ENCODE results near the gene SLC25A20. TPM values are rescaled to one million over a fixed set of nuclear protein-coding genes. Genes with fewer than 3 reads are reported as not detected.
"Not testable (repeated sequence)": the region's sequence is repeated elsewhere in the genome, so short reads cannot be mapped to it uniquely, and the experiment has no call there.

SLC25A20 gene
- total RNA-seq, 1 donor from 2014 or later = 14.8 TPM

- DNase-seq = no peak
Measured at GRCh38 chr3:48845170-48845569, 53.5 kb downstream of the SLC25A20 start.

- no peak for DNase-seq
Measured at GRCh38 chr3:48837163-48837562, 61.5 kb downstream of the SLC25A20 start.

GRCh38 chr3:48835650-48836366 lies 62.9 kb downstream of the SLC25A20 start:
- no peak for DNase-seq

GRCh38 chr3:48832684-48833083 lies 66.0 kb downstream of the SLC25A20 start:
- no peak for DNase-seq

- no peak for DNase-seq
Measured at GRCh38 chr3:48830715-48831114, 68.0 kb downstream of the SLC25A20 start.

DNA sequence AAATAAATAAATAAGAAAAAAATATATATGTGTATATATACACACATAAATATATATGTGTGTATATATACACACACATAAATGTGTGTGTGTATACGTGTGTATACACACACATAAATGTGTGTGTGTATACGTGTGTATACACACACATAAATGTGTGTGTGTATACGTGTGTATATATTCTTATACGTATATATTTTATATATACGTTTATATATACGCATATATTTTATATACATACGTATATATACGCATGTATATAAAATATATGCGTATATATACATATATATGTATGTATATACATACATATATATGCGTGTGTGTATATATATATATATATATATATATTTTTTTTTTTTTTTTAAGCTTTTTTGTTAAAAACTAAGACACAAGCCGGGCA lies 69.2 kb downstream of the SLC25A20 start:
- not testable (repeated sequence) for DNase-seq

DNA sequence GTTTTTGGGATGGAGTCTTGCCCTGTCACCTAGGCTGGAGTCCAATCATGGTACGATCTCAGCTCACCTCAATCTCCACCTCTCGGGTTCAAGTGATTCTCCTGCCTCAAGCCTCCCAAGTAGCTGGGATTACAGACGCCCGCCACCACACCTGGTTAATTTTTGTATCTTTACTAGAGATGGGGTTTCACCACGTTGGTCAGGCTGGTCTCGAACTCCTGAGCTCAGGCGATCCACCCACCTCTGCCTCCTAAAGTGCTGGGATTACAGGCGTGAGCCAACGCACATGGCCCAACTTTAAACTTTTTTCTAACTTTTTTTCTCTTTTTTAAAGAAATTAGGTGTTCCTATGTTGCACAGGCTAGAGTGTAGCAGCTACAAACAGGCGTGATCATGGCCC lies 70.8 kb downstream of the SLC25A20 start:
- not testable (repeated sequence) for DNase-seq

DNA sequence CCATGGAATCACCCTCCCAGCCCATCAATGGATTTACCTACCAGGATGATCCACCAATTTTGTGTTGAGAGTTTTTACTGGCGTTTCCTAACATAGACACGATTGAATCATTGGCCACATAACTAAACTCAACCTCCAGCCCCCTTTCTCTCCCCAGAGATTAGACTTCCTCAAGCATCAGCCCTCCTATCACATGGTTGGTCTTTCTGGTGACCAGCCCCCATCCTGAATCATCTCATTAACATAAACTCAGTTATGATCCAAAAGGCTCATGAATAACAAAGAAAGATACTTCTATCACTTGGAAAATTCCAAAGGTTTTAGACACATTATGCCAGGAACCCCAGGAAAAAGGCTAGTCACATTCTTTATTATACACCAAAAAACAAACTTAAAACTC lies 72.2 kb downstream of the SLC25A20 start:
- no peak for DNase-seq

DNA sequence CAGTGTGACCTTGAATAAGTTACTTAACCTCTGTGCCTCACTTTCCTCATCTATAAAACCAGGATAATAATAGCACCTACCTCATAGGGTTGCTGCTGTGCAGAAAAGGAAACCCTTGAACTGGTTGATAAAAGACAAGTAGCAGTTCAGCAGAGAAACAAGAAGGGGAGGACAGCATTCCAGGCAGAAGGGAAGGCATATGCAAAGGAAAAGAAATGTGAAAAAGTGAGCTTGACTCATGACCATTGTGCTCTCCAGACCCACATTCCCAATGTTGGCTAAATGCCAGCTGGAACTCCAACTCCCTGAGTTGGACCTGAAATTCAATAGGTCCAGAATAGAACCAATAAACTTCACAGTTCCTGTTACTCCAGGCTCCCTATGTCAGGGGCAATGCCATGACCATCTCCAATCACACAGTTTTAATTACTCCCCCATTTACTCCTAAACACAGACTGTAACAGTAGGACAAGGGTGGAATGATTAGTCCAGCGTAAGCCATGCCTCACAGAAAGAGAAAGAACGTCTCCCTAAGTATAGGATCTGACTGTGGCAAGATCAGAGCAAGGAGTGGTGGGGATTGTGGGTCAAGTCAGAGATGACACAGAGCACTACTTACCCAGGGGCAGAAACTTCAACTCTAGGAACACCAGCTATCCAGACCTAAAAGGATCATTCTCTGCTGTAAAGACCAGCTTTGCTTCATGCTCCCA lies 77.9 kb downstream of the SLC25A20 start:
- DNase-seq = no peak

DNA sequence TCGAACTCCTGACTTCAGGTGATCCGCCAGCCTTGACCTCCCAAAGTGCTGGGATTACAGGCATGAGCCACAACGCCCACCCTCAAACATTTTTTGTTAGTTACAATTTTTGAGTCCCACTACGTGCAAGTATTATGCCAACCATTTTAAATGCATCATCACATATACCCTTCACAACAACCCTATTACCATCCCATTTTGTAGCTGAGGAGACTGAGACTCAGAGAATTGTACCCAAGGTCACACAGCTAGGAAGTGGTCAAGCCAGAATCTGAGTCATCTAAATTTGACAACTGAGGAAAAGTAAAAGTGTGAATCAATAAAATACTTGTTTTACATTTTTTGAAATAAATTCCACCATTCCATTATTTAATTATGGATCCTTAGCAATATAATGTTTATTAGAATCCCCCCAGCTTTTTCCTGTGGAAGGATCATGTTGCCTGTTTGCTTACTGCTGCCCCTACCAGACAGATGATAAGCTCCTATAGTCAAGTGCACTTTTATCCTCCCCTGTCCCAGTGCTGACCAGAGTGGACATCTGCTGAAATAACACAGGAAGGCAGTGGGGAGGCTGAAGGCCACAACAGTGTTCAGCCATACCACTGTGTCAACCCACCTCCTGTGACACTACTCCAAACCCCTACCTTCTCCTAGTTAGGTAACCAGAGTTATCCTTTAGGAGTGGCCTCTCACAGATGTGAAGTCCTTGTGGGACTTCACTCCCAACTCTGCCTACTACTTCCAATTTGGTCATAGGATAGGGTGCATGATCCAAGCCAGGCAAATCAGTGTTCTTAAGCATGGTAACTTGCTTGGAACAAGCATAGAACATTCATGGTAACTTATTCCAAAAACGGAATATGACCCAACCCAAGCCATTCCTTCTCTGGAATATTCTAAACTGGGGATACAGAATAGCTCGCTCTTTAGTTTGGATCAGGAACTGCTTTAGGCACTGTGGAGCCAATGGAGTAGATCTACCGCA lies 79.2 kb downstream of the SLC25A20 start:
- DNase-seq = no peak

- no peak for DNase-seq
Measured at GRCh38 chr3:48811524-48811923, 87.2 kb downstream of the SLC25A20 start.

Other genes with a start within 250 kb of the SLC25A20 start
- 0.39 TPM for gene CELSR3, start 236.0 kb downstream of the SLC25A20 start, total RNA-seq
- 10.1 TPM for gene NCKIPSD, start 213.0 kb downstream of the SLC25A20 start, total RNA-seq
- 67.0 TPM for gene IP6K2, start 181.7 kb downstream of the SLC25A20 start, total RNA-seq
- gene PRKAR2A, start 51.0 kb downstream of the SLC25A20 start, total RNA-seq = 18.2 TPM
- 63.3 TPM for gene ARIH2, start 20.0 kb upstream of the SLC25A20 start, total RNA-seq
- 27.7 TPM for gene P4HTM, start 91.4 kb upstream of the SLC25A20 start, total RNA-seq
- gene WDR6, start 108.5 kb upstream of the SLC25A20 start, total RNA-seq = 55.6 TPM
- gene DALRD3, start 119.7 kb upstream of the SLC25A20 start, total RNA-seq = 18.0 TPM
- 23.4 TPM for gene NDUFAF3, start 123.2 kb upstream of the SLC25A20 start, total RNA-seq
- gene IMPDH2, start 130.5 kb upstream of the SLC25A20 start, total RNA-seq = 261 TPM
- 66.2 TPM for gene QRICH1, start 195.2 kb upstream of the SLC25A20 start, total RNA-seq
- gene QARS1, start 205.9 kb upstream of the SLC25A20 start, total RNA-seq = 213 TPM
- gene USP19, start 221.9 kb upstream of the SLC25A20 start, total RNA-seq = 29.0 TPM
- gene LAMB2, start 234.2 kb upstream of the SLC25A20 start, total RNA-seq = 379 TPM